Bronchial epithelial cell (primary cell): ENCODE data around the gene UBE2D2. TPM values are rescaled to one million over a fixed set of nuclear protein-coding genes. Genes with fewer than 3 reads are reported as not detected.
"Not testable (repeated sequence)": the region's sequence is repeated elsewhere in the genome, so short reads cannot be mapped to it uniquely, and the experiment has no call there.

Experiments
- DNase-seq: peaks from one replicate; pipeline ENCODE4 v3.0.0-alpha.2; 2010; ENCODE audit warnings: low read depth
- FAIRE-seq: peaks from 2 replicates; lab custom pipeline; 2011; peaks lifted over from hg19 to GRCh38; lab: Jason Lieb, UNC
- H3K27me3 ChIP-seq: 2 replicates; pipeline ENCODE4 v1.5.1; 2011; ENCODE audit warnings: low read length; ENCODE audit not compliant: control insufficient read depth, insufficient read depth
- H3K36me3 ChIP-seq: 2 replicates; pipeline ENCODE4 v1.5.1; 2011; ENCODE audit warnings: low read length; ENCODE audit not compliant: control insufficient read depth, insufficient read depth
- H3K4me3 ChIP-seq: 2 replicates; pipeline ENCODE4 v1.5.1; 2011; ENCODE audit warnings: mild to moderate bottlenecking, low read depth, low read length, control low read depth
- CTCF ChIP-seq: IDR thresholded peaks from 2 replicates; pipeline ENCODE4 v1.5.1; 2011; ENCODE audit warnings: mild to moderate bottlenecking, moderate library complexity, low read length, control low read depth, inconsistent platforms; ENCODE audit not compliant: insufficient read depth, severe bottlenecking
- total RNA-seq: library from RNA; depleted of rRNA; stranded (reverse); fragments of >200 nt; gene quantifications from 2 replicates; pipeline ENCODE4 v1.2.1, GENCODE V29; 2014

Gene UBE2D2
- total RNA-seq, 1 donor from 2014 or later, result 52.1 TPM

GRCh38 chr5:139605887-139606286 lies 44.7 kb downstream of the UBE2D2 start:
- FAIRE-seq (no peak), DNase-seq (no peak)
- no peak for TF ChIP-seq CTCF
- peaks cover 11% of the 10 kb centered on the region for H3K36me3 ChIP-seq
- H3K4me3 ChIP-seq, result no peak overlapping the region
- no peaks in the 10 kb centered on the region for H3K27me3 ChIP-seq

GRCh38 chr5:139611703-139612584 lies 50.8 kb downstream of the UBE2D2 start:
- DNase-seq (no peak), FAIRE-seq (peak; percentile 28)
- H3K27me3 ChIP-seq, result no peaks in the 10 kb centered on the region
- H3K36me3 ChIP-seq, result peaks cover 3% of the 10 kb centered on the region
- no peak overlapping the region for H3K4me3 ChIP-seq
- no peak for TF ChIP-seq CTCF

- DNase-seq (no peak), FAIRE-seq (no peak)
- H3K4me3 ChIP-seq, result no peak overlapping the region
- no peaks in the 10 kb centered on the region for H3K27me3 ChIP-seq
- H3K36me3 ChIP-seq, result peaks cover 4% of the 10 kb centered on the region
- no peak for TF ChIP-seq CTCF
Observed at GRCh38 chr5:139619861-139620260, 58.7 kb downstream of the UBE2D2 start.

GRCh38 chr5:139625398-139625797 lies 64.3 kb downstream of the UBE2D2 start:
- H3K36me3 ChIP-seq, H3K27me3 ChIP-seq, H3K4me3 ChIP-seq, FAIRE-seq, DNase-seq: not testable (repeated sequence)

GRCh38 chr5:139630855-139631254 lies 69.7 kb downstream of the UBE2D2 start:
- H3K36me3 ChIP-seq, result no peaks in the 10 kb centered on the region
- FAIRE-seq, result no peak

More at GRCh38 chr5:139630855-139631254, 69.7 kb downstream of the UBE2D2 start:
- TF ChIP-seq CTCF, result no peak
- Histone ChIP-seq H3K4me3 (no peak overlapping the region), H3K27me3 (no peaks in the 10 kb centered on the region)
- no peak for DNase-seq
